Stimulated activated CD8-positive, alpha-beta memory T cell treated with anti-CD3 and anti-CD28 coated beads, Interleukin-15, amount 100 ng/mL, for 1 hour (primary cell): Measurements from ENCODE around the gene DENND1A.
"Not testable (repeated sequence)": the region's sequence is repeated elsewhere in the genome, so short reads cannot be mapped to it uniquely, and the experiment has no call there.

ENCODE experiments used
- DNase-seq: peaks from one replicate; pipeline ENCODE4 v3.0.0-alpha.2; 2020; ENCODE audit warnings: low read depth

The DENND1A gene

DNA sequence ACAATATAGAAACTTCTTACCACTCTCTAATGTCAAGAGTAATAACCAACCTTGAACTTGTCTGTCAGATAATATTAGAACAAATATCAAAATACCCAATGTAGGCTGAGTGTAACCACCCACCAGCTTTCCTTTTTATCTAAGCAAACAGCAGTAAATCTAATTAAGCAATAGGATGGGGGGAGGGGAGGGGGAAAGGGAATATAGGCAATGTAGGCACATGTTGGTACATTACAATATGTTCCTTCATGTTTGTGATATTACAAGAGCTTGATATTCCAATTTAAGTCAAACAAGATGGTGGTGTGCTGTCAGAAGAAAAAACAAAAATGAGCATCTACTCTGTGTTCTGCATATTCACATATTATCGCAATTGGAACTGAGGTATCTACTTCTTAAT lies 158.2 kb downstream of the DENND1A start:
- no peak for DNase-seq

DNA sequence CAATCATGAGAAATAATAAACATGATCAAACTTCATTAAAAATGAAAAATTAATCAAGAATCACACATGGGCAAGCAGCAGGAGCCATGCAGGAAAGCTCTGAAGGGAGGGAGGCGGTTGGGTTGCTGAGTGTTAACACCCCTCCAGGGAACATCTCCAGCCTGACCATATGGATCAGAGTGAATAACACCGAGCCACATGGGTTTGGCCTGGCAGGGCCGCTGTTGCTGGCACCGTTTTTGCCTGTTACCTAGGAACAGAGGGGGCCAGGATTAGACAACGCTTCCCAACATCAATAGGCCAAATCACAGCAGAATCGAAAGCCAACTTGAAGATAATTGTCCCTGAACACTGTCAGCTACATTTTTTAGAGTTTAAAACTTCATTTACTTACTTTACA lies 160.2 kb downstream of the DENND1A start:
- no peak for DNase-seq

DNA sequence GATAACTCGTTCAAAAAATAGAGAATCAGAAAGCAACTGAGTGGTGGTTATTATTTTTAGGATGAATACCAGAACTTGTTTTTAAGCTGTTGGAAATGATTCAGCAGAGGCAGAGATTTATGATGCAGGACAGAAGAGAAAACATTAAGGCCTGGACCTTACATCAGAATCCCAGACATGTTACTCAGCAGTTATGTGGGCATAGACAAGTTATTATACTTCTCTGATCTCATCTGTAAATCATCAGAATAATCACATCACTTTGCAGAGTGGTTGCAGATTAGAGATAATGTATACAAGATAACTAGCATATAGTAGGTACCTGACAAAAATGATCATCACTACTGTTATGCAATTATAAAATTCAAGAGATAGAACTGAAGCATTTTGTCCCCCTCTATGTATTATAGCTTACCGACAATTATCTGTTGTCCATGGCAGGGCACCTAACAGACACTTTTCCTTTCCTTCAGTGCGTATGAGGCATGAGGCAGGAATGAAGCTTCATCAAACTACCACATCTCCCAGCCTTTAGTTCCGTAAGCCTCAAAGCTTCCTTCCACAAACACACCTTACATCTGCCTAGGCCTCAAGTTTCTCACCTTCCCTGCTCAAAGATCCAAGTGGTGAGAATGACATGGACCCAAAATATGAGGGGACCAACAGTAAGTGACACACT lies 165.9 kb downstream of the DENND1A start:
- no peak for DNase-seq

DNA sequence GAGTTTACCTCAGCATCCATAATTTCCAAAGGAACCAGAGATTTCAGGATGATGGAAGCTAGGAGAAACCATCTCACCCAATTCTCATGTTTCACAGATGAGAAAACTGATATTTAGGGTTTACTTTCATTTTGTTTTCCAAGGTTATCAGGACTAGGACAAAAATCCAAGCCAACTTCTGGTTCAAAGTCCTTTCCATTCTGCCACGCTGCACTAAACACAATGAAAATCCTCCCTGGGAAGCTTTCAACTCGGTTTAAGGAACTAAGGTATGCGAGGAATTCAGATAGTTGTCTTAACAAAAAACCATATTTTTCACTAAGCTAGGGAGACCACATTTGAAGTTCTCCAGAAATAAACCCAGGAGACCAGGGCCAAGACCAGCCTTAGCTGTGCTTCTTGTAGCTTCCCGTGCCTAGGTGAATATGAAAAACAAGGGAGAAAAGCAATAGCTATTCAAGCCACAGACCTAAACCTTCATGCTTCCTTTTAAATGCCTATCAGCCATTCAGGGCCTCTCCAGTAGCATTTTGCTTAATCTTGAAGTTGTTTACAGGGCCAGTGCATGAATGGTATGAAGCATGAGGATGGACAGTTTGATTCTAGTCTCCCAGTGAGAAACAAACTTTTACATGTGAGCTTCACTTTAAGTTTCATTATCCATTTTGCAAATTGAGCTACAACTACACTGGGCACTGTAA lies 167.9 kb downstream of the DENND1A start:
- DNase-seq: no peak

DNA sequence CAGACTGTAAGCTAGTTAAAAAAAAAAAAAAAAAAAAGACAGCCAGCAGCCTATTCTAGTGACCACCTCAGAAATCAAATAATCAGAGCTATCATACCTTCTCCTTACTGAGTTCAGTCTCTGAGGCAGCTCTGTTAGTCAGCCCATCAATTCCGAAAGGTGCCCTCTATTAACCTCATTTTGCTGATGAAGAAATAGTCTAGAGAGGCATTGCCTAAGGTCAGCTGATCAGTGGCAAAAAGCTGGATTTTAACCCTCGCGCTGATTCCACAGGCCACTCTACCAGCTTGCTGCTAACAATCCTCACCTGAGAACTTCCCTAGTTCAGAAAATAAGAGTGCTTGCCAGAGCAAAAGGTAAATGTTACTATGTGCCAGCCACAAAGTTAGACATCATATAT lies 172.0 kb downstream of the DENND1A start:
- DNase-seq: no peak

DNA sequence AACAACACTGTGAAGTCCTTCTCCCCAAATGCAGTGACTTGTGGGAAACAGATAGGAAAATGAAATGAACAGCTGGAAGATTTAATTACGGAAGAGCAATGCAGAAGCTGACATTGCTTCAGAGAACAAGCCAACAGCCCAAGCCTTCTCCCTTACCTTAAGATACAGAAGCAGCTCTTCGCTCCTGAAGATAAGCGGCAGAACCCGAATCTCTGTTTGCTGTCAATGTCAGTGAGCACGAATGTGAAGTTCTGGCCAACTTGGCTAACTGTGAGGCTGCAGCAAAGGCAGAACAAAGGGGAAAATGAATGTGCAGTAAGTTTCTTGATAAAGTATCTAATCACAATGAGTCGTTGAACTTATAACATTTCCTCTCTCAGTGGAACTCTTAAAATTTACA lies 172.4 kb downstream of the DENND1A start:
- no peak for DNase-seq

DNA sequence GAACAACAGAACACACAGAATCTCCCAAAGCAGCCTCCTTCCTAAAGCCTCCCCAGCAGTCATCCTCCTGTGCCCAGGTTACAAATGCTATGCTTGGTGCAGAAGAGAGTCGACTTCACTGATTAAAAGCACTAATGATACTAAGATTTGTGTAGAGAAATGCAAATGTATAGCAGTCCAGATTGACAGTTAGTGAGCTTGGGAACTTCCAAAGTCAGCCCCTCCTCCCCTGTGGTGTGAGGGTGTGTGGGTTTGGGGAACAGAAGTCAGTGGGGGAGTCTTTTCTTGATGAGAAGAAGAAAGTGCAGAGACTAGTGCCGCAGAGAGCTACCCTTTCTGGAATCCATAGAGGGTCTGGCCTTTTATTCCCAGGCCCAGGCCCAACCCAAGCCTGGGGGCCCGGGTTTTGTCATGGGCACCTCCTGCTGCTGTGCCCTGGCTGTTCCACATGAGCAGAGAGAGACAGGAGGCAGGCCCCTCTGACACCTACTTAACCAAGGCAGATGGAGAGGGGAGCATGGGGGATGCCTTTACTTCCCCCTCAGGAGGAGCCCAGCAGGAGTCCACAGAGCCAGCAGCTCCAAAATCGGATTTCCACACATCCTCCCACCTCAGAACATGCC lies 173.3 kb downstream of the DENND1A start:
- DNase-seq: no peak

DNA sequence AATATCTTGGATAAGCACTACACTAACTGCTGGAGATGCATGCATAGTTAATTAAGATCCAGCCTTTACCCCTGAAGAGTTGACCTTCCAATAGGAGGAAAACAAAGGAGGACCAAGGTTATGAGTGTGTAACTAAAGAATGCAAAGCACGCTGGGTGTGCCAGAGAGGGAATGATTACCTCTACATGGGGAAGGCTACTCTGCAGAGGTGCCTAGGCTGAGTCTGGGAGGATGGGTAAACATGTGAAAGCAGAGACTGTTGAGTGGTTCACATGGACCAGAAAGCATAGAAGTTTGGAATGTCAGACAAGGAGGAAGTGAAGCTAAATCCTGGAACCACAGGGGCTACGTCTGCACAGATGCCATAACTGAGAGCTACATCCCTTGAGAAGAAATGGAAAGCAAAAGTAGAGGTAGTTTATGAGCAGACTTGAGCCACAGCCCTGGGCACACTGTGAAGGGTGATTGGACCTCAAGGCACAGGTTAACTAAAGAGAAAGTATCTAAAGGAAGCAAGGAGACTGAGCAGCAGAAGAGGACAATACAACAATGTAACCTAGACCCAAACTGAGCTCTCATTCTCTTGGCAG lies 176.2 kb downstream of the DENND1A start:
- no peak for DNase-seq

DNA sequence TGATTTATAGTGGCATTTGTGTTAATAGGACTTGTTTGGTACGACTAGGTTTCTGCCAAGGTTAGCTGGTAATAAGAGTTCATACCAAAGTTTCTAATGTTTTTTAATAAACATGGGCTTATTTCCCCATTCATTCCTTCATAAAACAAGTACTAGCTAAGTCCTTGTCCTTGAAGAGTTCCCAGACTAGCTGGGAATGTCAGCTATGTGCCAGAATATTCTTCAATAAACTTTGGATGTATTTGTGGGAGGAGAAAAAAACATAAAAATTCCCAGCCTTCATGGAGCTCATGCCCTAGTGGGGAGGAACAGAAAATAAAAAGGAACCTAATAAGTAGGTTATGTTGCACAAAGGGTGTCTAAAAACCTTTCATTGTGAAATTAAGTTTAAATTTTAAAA lies 176.9 kb downstream of the DENND1A start:
- no peak for DNase-seq

DNA sequence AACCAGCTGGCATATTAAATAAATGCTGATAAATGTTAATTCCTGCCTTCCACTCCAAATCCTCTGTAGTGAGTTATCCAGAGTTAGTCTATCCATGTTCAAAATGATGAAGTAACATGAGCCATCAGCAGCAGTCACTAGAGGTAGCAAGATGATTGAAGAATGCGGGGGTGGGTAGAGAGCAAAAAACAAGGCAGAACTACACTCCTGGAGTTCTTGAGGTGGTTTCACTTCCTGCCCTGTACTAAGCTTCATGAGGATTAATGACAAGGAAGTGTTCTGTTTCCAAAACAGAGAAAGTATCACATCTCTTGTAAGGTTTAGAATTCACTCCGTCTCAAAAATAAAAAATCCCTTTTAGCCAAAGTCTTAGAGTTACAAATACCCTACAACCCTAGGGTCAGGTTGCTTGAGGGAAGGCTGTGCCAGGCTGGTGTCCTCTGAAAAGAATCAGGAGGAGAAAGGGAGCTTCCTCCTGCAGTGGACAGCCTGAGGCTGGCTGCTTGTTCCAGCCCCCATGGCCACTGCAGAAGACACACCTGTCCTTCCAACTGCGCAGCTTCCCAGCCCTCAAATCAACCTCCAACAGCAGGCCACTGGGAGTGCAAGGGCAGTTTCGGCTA lies 180.2 kb downstream of the DENND1A start:
- DNase-seq: no peak

DNA sequence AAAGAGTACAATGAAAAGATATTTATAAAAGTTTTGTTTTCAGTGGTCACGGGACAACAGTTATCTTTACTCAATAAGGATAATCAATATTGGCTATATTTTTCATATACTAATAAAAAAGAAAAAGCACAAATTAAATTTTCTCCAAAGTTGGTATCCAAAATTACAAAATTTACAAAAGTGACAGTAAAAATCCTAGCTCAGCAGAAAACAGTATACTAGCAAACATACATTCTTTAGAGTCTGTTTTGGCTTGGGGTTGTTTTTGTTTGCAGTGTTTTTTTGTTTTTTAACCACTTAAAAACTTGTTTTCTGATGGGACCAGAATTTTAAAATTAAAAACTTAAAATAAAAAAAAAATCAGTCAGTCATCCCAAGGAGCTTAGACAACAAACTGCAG lies 183.2 kb downstream of the DENND1A start:
- no peak for DNase-seq

DNA sequence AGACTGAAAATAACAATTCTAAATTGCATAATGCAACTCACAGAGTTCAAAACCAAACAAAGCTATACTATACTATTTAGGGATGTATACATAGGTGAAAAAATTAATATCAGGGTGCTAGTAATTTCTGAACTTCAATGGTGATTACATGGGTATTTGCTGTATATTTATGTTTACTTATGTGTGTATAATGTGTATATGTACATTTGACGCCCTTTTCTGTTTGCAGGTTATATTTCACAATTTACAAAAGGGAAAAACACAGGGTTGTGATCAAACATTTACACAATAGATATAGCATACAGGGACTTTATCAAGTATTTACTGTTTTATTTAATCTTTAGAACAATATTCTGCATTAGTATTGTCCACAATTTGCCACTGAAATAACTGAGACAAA lies 184.0 kb downstream of the DENND1A start:
- no peak for DNase-seq

DNA sequence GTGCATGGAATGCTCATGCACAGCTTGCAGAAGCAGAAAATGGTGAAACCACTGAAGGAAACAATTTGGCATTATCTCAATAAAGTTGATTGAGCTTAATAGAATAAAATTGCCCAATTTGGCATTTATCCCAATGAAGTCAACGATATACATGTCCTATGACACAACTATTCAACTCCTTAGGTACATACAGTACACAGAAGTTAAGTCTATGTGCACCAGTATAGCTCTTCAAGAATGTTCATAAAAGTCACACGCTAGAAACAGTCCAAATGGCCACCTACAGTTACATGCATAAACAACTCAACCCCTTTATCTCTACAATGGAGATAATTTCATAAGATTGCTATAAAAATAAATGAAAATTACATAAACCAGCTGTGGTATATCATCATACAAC lies 184.5 kb downstream of the DENND1A start:
- no peak for DNase-seq

DNA sequence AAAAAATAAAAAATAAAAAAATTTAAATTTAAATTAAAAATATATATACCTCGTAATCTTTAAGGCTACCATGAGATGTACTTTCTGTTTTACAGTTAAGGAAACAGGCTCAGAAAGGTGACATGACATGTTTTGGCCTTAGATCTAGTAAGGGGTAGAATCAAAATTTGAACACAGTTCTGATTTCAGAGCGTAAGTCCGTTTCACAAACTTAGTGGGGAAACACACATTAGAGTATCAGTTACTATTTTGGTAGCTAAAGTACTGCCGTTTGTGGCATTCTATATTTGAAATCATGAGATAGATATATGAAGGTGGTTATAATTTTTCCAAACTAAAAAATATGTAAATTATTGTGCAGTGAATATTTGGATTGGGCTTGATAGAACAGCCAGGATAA lies 186.2 kb downstream of the DENND1A start:
- DNase-seq: no peak

DNA sequence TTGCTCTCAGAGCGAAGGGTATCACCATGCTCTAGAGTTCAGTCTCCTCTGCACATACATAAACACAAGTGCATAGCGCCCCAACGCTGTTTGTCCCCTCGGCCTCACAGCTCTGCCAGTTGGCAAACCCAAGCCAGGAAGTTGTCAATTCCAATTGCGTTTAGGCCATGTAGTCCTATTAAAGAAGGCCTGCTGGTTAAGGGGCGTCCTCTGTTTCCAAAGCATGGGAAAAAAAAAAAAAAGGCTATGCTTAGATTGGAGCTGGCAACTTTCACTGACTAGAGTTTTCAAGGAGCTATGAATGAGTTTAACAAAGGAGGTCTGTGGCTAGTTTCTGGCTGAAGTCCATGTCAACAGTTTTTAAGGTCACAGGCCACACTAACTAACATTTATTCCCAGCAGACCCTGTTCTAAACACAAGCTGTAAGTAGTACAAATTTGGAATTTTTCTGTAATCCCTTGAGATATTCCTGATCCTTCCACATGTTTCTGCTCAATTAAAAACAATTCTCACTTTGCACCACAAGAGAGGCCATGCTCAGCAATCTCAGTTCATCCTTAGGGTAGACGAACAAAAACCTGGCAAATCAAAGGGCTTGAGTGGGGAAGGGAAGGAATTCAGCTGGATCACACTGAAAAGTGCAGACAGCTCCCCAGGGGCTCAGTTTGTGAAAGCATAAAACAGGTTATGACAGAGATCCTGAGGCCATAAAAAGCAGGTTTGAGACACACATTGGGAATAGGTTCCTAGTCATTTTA lies 187.7 kb downstream of the DENND1A start:
- DNase-seq: no peak

DNA sequence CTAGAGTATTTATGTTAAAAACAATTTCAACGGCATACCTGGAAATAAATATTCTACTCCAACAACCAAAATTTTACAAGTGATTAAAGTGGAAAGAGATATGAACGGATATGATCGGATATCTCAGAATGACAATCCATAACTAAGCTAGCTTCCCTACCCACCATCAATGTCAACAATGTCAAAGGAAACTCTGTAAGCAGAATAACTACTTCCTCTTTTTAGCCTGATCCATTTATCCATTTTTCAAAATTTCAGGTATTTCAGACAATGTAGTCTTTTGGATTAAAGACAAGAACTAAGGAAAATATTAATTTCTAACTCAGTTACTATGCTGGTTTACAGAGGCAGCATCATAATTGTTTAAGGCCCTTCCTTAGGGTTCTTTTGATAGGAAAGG lies 188.7 kb downstream of the DENND1A start:
- no peak for DNase-seq

DNA sequence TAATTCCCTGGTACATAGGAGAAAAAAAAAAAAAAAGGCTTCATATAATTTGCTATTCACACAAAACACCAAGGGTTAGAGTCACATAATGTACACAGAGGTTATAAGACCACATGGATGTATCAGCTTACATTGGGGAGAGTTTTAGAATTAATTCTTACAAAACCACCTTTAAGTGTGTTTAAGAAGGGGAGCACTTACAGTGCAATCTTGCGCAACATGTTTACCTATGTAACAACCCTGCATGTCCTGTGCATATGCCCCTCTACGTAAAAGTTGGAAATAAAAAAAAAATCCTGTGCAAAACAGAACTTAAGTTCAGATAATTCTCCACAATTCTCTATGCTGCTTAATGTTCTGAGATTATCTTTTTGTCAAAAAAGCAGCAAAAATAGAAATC lies 190.0 kb downstream of the DENND1A start:
- DNase-seq: no peak

DNA sequence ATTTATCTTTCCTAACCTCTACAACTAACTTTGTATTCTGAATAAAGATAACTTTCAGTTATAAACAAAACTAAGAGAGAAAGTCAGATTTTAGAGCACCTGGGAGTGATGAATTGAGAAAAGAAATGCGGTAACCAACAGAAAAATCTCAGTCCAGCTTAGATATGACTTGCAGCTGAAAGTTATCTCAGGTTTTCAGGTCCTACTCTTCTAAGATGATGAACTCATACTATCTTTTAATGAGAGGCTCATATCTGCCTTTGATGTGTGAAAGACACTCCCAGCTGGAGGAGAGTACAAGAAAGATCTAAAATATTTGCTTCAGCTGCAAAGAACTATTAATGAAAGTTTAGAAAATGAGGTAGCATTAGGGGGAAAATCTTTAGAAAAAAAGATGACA lies 190.5 kb downstream of the DENND1A start:
- DNase-seq: no peak

DNA sequence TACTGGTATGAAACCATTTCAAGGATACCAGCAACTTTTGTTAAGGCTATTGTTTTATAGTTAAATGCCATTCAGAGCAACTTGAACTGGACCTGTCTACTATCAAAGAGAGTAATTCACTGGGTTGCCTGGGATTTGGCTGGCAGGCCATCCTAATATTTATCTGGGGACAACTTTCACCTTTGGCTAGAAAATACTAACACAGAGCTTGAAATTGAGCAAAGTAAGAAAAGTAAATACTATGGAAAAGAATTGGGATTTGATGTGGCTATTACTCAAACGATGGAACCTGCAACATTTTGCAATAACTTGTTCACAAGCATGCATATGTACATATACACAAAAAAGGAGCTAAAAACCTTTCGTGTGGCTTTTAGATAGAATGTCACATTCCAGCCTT lies 191.3 kb downstream of the DENND1A start:
- no peak for DNase-seq

DNA sequence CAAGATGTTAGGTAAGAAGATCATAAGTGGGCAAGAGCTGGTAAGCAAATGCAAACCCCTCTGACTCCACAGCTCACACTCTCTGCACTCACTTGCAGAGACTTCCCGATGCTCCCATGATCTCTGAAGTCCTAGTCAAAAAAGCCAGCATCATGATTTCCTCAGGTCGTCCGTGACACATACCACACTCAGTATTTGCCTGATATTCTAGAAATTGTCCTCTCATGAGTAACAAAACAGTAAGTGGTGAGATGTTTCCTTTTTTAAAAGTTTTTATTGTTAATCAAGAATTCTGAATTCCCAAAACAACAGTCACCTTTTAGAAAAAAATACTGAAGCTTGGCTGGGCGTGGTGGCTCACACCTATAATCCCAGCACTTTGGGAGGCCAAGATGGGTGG lies 194.6 kb downstream of the DENND1A start:
- no peak for DNase-seq

DNA sequence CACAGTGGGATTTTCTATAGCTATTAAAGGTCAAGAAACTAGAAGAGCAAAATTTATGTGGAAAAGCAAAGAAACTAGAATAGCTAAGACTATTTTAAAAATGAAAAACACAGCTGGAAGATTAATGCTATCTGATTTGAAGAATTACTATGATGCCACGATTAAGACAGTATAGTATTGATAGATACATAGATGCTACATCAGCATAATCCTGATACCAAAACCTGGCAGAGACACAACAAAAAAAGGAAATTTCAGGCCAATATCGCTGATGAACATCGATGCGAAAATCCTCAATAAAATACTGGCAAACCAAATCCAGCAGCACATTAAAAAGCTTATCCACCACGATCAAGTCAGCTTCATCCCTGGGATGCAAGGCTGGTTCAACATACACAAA lies 201.4 kb downstream of the DENND1A start:
- not testable (repeated sequence) for DNase-seq

DNA sequence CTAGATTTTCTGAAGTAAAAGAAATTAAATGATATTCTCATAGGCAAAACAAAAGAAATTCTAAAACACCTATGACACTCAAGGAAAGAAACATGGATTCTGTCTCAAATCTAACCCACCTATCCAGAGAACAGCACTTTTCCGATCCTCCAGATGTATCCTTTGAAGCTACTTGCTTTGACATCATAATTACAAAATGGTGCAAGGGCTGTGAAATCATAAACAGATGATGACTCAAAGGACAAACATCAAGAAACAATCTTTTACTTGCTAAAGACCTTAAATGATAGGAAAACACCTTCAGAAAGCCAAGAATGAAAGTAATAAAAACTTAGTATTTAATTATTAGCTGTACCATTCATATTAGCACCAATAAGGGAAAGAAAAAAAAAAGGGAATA lies 202.6 kb downstream of the DENND1A start:
- no peak for DNase-seq
